ENCODE data around the gene EPHA4. TPM values are rescaled to one million over a fixed set of nuclear protein-coding genes. Genes with fewer than 3 reads are reported as not detected.

The EPHA4 gene
- total RNA-seq, 1 donor from 2014 or later: 24.0 TPM

GRCh38 chr2:221420245-221420644, 151.9 kb downstream of the EPHA4 start:
- H3K9me3 ChIP-seq (ENCODE audit: control insufficient read depth in 3 of 3, low read length in 3 of 3): no peaks in the 10 kb centered on the region

DNA sequence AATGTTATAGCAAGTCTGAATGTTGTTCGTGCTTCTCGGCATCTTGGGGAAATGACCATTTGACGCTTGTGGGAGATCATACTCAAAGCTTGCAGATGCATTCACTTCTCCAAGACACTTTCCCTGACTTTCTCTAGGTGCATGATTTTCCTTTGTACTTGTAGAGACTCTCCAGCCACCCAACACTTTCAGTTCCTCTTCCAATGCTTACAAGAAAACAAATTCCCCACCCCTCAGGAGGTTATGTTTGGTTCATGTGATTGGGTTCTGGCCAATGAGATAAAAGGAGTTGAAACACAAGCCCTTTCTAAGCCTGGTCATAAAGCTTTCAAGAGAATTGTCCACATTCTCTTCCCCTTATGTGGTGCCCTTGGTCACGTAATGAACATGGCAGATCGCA, 156.3 kb downstream of the EPHA4 start:
- H3K4me3 ChIP-seq (ENCODE audit: low read length in 3 of 3): no peak overlapping the region
- peaks cover 0 to 8% (median 2%) of the 10 kb centered on the region in 3 donors for H3K36me3 ChIP-seq (ENCODE audit: control insufficient read depth in 3 of 3, insufficient read depth in 3 of 3, low read length in 3 of 3)
- no peaks in the 10 kb centered on the region for H3K4me1 ChIP-seq (ENCODE audit: control insufficient read depth in 3 of 3, insufficient read depth in 3 of 3, low read length in 3 of 3)
- H3K27me3 ChIP-seq (ENCODE audit: control insufficient read depth in 3 of 3, insufficient read depth in 3 of 3, low read length in 3 of 3): no peaks in the 10 kb centered on the region
- no peaks in the 10 kb centered on the region for H3K9me3 ChIP-seq (ENCODE audit: control insufficient read depth in 3 of 3, low read length in 3 of 3)
- H3K9ac ChIP-seq (ENCODE audit: low read depth in 1 of 3, low read length in 3 of 3): no peak overlapping the region
- no peak overlapping the region for H3K27ac ChIP-seq (ENCODE audit: low read depth, low read length)

More at GRCh38 chr2:221420245-221420644, 151.9 kb downstream of the EPHA4 start:
- Histone ChIP-seq H3K4me1 (ENCODE audit: control insufficient read depth in 3 of 3, insufficient read depth in 3 of 3, low read length in 3 of 3) (no peaks in the 10 kb centered on the region), H3K27ac (ENCODE audit: low read depth, low read length) (no peak overlapping the region), H3K4me3 (ENCODE audit: low read length in 3 of 3) (no peak overlapping the region), H3K36me3 (ENCODE audit: control insufficient read depth in 3 of 3, insufficient read depth in 3 of 3, low read length in 3 of 3) (peaks cover 0 to 16% (median 2%) of the 10 kb centered on the region in 3 donors), H3K9ac (ENCODE audit: low read depth in 1 of 3, low read length in 3 of 3) (no peak overlapping the region), H3K27me3 (ENCODE audit: control insufficient read depth in 3 of 3, insufficient read depth in 3 of 3, low read length in 3 of 3) (no peaks in the 10 kb centered on the region)

DNA sequence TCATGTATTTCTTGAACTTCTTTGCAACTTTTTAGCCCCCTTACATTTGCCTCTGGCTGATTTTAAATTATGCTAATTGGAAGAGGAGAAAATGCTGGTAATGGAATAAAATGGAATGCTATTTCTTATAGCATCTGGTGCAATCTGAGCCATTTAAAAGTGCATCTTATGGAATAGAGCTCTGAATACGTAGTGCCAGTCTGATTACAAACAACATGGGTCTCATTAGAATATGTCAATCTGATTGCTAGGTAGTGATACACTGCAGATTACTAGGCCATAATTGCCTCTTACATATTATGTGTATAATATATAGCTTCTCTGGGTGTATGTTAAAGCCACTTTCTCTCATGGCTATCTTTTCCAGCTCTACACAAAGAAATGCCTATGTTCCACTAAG, 159.1 kb downstream of the EPHA4 start:
- Histone ChIP-seq H3K9me3 (ENCODE audit: control insufficient read depth in 3 of 3, low read length in 3 of 3) (no peaks in the 10 kb centered on the region), H3K27me3 (ENCODE audit: control insufficient read depth in 3 of 3, insufficient read depth in 3 of 3, low read length in 3 of 3) (no peaks in the 10 kb centered on the region), H3K9ac (ENCODE audit: low read depth in 1 of 3, low read length in 3 of 3) (no peak overlapping the region), H3K36me3 (ENCODE audit: control insufficient read depth in 3 of 3, insufficient read depth in 3 of 3, low read length in 3 of 3) (no peaks in the 10 kb centered on the region), H3K27ac (ENCODE audit: low read depth, low read length) (no peak overlapping the region), H3K4me3 (ENCODE audit: low read length in 3 of 3) (no peak overlapping the region), H3K4me1 (ENCODE audit: control insufficient read depth in 3 of 3, insufficient read depth in 3 of 3, low read length in 3 of 3) (no peaks in the 10 kb centered on the region)

DNA sequence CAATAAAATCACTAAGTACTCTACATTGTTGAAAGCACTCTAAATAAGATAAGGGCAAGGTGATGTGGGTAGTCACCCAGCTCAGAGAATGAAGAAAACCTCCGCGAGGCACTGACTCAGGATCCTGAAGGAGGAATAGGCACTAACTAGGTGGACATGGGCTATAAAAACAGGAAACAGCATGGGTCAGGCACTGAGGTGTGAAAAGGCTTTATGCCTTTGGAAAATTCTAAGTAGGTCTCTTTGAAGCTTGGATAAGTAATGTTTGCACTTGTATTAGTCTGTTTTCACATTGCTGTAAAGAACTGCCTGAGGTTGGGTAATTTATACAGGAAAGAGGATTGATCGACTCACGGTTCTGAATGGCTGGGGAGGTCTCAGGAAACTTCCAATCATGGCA, 161.6 kb downstream of the EPHA4 start:
- Histone ChIP-seq H3K9ac (ENCODE audit: low read depth in 1 of 3, low read length in 3 of 3) (no peak overlapping the region), H3K4me3 (ENCODE audit: low read length in 3 of 3) (no peak overlapping the region), H3K27me3 (ENCODE audit: control insufficient read depth in 3 of 3, insufficient read depth in 3 of 3, low read length in 3 of 3) (no peaks in the 10 kb centered on the region), H3K4me1 (ENCODE audit: control insufficient read depth in 3 of 3, insufficient read depth in 3 of 3, low read length in 3 of 3) (no peaks in the 10 kb centered on the region), H3K36me3 (ENCODE audit: control insufficient read depth in 3 of 3, insufficient read depth in 3 of 3, low read length in 3 of 3) (no peaks in the 10 kb centered on the region), H3K27ac (ENCODE audit: low read depth, low read length) (no peak overlapping the region), H3K9me3 (ENCODE audit: control insufficient read depth in 3 of 3, low read length in 3 of 3) (no peaks in the 10 kb centered on the region)

DNA sequence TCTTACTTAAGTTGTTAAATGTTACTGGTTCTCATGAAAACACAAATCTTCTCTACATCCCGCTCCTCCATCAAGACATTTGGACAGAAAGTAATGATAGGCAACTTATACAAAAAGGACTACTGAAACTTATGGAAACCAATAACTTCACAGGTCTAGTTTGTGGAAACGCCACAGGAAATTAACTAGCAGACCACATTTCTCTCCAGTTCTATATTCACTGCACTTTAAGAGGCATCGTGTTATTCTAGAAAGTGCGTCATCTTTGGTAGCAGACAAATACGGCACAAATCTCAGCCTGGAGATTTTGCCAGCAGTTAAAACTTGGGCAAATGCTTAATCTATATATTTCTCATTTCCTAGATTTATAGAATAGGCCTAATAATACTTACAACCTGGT, 164.3 kb downstream of the EPHA4 start:
- no peaks in the 10 kb centered on the region for H3K9me3 ChIP-seq (ENCODE audit: control insufficient read depth in 3 of 3, low read length in 3 of 3)
- H3K4me1 ChIP-seq (ENCODE audit: control insufficient read depth in 3 of 3, insufficient read depth in 3 of 3, low read length in 3 of 3): no peaks in the 10 kb centered on the region
- H3K36me3 ChIP-seq (ENCODE audit: control insufficient read depth in 3 of 3, insufficient read depth in 3 of 3, low read length in 3 of 3): no peaks in the 10 kb centered on the region
- H3K4me3 ChIP-seq (ENCODE audit: low read length in 3 of 3): no peak overlapping the region
- no peak overlapping the region for H3K9ac ChIP-seq (ENCODE audit: low read depth in 1 of 3, low read length in 3 of 3)
- no peaks in the 10 kb centered on the region for H3K27me3 ChIP-seq (ENCODE audit: control insufficient read depth in 3 of 3, insufficient read depth in 3 of 3, low read length in 3 of 3)
- no peak overlapping the region for H3K27ac ChIP-seq (ENCODE audit: low read depth, low read length)

DNA sequence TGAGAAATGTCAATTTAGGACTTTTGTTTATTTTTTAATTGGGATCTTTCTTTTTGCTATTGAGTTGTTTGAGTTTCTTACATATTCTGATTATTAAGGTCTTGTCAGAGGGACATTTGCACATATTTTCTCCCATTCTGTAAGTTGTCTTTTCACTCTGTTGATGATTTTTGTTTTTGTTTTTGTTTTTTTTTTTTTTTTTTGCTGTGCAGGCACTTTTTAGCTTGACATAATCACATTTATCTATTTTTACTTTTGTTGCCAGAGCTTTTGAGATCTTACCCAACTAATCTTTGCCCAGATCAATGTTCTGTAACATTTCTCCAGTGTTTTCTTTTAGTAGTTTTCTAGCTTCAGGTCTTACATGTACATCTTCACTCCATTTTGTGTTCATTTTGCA, 166.6 kb downstream of the EPHA4 start:
- no peaks in the 10 kb centered on the region for H3K27me3 ChIP-seq (ENCODE audit: control insufficient read depth in 3 of 3, insufficient read depth in 3 of 3, low read length in 3 of 3)

GRCh38 chr2:221402072-221402471, 170.0 kb downstream of the EPHA4 start:
- Histone ChIP-seq H3K4me3 (ENCODE audit: low read length in 3 of 3) (no peak overlapping the region), H3K9ac (ENCODE audit: low read depth in 1 of 3, low read length in 3 of 3) (no peak overlapping the region), H3K4me1 (ENCODE audit: control insufficient read depth in 3 of 3, insufficient read depth in 3 of 3, low read length in 3 of 3) (no peaks in the 10 kb centered on the region), H3K36me3 (ENCODE audit: control insufficient read depth in 3 of 3, insufficient read depth in 3 of 3, low read length in 3 of 3) (no peaks in the 10 kb centered on the region), H3K27me3 (ENCODE audit: control insufficient read depth in 3 of 3, insufficient read depth in 3 of 3, low read length in 3 of 3) (no peaks in the 10 kb centered on the region), H3K9me3 (ENCODE audit: control insufficient read depth in 3 of 3, low read length in 3 of 3) (no peaks in the 10 kb centered on the region), H3K27ac (ENCODE audit: low read depth, low read length) (no peak overlapping the region)

More for the DNA sequence above, 166.6 kb downstream of the EPHA4 start:
- Histone ChIP-seq H3K4me3 (ENCODE audit: low read length in 3 of 3) (no peak overlapping the region), H3K9ac (ENCODE audit: low read depth in 1 of 3, low read length in 3 of 3) (no peak overlapping the region), H3K4me1 (ENCODE audit: control insufficient read depth in 3 of 3, insufficient read depth in 3 of 3, low read length in 3 of 3) (no peaks in the 10 kb centered on the region), H3K9me3 (ENCODE audit: control insufficient read depth in 3 of 3, low read length in 3 of 3) (no peaks in the 10 kb centered on the region), H3K36me3 (ENCODE audit: control insufficient read depth in 3 of 3, insufficient read depth in 3 of 3, low read length in 3 of 3) (no peaks in the 10 kb centered on the region), H3K27ac (ENCODE audit: low read depth, low read length) (no peak overlapping the region)

- Histone ChIP-seq H3K9me3 (ENCODE audit: control insufficient read depth in 3 of 3, low read length in 3 of 3) (no peaks in the 10 kb centered on the region), H3K27me3 (ENCODE audit: control insufficient read depth in 3 of 3, insufficient read depth in 3 of 3, low read length in 3 of 3) (no peaks in the 10 kb centered on the region), H3K4me3 (ENCODE audit: low read length in 3 of 3) (no peak overlapping the region), H3K9ac (ENCODE audit: low read depth in 1 of 3, low read length in 3 of 3) (no peak overlapping the region), H3K36me3 (ENCODE audit: control insufficient read depth in 3 of 3, insufficient read depth in 3 of 3, low read length in 3 of 3) (no peaks in the 10 kb centered on the region), H3K4me1 (ENCODE audit: control insufficient read depth in 3 of 3, insufficient read depth in 3 of 3, low read length in 3 of 3) (no peaks in the 10 kb centered on the region), H3K27ac (ENCODE audit: low read depth, low read length) (no peak overlapping the region)
Observed at GRCh38 chr2:221400411-221400810, 171.7 kb downstream of the EPHA4 start.

GRCh38 chr2:221399183-221399582, 172.9 kb downstream of the EPHA4 start:
- Histone ChIP-seq H3K27me3 (ENCODE audit: control insufficient read depth in 3 of 3, insufficient read depth in 3 of 3, low read length in 3 of 3) (no peaks in the 10 kb centered on the region), H3K9me3 (ENCODE audit: control insufficient read depth in 3 of 3, low read length in 3 of 3) (no peaks in the 10 kb centered on the region), H3K4me3 (ENCODE audit: low read length in 3 of 3) (no peak overlapping the region), H3K4me1 (ENCODE audit: control insufficient read depth in 3 of 3, insufficient read depth in 3 of 3, low read length in 3 of 3) (no peaks in the 10 kb centered on the region), H3K9ac (ENCODE audit: low read depth in 1 of 3, low read length in 3 of 3) (no peak overlapping the region), H3K27ac (ENCODE audit: low read depth, low read length) (no peak overlapping the region), H3K36me3 (ENCODE audit: control insufficient read depth in 3 of 3, insufficient read depth in 3 of 3, low read length in 3 of 3) (no peaks in the 10 kb centered on the region)

DNA sequence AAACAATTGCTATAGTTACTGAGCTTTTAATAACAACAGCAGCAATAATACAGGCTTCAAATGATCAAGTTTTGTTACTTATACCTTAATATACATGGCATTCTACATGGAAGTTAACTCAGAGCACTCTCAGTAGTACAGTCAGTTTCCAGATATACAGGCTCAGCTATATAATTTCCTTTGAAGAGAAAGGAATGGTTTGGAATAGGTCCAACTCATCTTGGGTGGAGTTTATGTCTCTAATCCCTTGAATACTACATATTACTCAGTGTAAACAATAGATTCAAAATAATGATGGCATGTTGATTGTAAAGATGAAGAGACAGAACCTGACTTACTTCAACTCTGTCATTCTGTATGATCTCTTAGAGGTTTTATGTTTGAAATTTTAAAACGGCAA, 174.9 kb downstream of the EPHA4 start:
- H3K27ac ChIP-seq (ENCODE audit: low read depth, low read length): no peak overlapping the region
- no peaks in the 10 kb centered on the region for H3K9me3 ChIP-seq (ENCODE audit: control insufficient read depth in 3 of 3, low read length in 3 of 3)
- no peaks in the 10 kb centered on the region for H3K27me3 ChIP-seq (ENCODE audit: control insufficient read depth in 3 of 3, insufficient read depth in 3 of 3, low read length in 3 of 3)
- no peaks in the 10 kb centered on the region for H3K4me1 ChIP-seq (ENCODE audit: control insufficient read depth in 3 of 3, insufficient read depth in 3 of 3, low read length in 3 of 3)
- no peaks in the 10 kb centered on the region for H3K36me3 ChIP-seq (ENCODE audit: control insufficient read depth in 3 of 3, insufficient read depth in 3 of 3, low read length in 3 of 3)
- no peak overlapping the region for H3K4me3 ChIP-seq (ENCODE audit: low read length in 3 of 3)
- H3K9ac ChIP-seq (ENCODE audit: low read depth in 1 of 3, low read length in 3 of 3): no peak overlapping the region

All from skeletal muscle tissue (tissue), 4 donors.